Measurements from ENCODE around the gene DERL3.
"Not testable (repeated sequence)": the region's sequence is repeated elsewhere in the genome, so short reads cannot be mapped to it uniquely, and the experiment has no call there.

Gene DERL3
- 1.5 reads per million for total RNA-seq

DNA sequence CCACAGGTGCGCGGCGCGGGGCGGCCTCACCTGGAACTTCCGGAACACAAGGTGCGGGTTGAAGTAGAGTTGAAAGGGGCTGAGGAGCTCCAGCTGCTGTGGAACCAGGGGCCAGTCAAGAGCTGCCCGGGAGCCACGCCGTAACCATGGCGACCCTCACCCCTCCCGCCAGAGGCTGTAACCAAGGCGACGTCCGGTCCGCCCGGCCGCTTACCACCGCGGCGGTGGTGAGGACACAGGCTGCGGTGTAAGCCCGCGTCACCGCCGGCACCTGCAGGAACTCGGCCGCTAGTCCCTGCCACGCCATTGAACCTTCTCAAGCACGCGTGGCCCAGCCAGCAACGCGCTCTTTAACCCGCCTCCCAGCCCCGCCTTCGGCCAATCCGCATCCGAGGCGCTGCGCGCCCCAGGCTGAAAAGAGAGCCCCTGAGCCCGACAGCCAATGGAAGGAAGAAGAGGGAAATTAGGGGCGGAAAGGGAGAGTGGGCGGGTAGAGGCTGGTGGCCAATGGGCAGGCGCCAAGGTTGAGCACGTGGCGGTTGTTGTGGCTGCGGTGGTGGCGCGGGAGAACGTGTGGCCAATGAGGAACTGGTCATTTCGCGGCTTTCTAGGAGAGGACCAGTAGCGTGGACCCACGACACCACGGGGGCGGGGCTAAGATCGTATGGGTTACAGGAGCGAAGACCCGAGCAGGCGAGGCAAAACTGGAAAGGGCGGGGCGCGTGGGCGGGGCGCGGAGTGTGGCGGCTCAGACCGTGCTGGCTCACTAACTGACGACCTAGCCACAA, at the start of gene DERL3:
Gene DERL3, minus strand, starts transcription at position 326 of the 788 bp plus-strand sequence. Its CDS starts 19 bp downstream, at position 307.
- peak; percentile 89 for DNase-seq

DNA sequence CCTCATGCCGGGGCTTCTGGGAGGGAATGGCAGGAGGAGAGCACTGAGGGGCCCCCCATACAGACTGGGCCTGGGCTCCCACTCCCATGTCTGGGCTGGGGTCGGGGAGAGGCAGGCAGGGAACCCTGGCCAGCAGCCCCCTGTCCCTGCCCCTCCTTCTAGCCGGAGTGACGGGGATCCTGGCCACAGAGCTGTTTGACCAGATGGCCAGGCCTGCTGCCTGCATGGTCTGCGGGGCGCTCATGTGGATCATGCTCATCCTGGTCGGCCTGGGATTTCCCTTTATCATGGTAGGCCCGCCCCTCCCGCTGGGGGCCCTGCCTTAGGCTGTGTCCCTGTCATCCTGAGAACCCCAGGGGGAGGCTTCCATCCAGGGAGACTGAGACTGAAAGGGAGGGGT, 45.3 kb upstream of the DERL3 start:
- DNase-seq, result no peak

DNA sequence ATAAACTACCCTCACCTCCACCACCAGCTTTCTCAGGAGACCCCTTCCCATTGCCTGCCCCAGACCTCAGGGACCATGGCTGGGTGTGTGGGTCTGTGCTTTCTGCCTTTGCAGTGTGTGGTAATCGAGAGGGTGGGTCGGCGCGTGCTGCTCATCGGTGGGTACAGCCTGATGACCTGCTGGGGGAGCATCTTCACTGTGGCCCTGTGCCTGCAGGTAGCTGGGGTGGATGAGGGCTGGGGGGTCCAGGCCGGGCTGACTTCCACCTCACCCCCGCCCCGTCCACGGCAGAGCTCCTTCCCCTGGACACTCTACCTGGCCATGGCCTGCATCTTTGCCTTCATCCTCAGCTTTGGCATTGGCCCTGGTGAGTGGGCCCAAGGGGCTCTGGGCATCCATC, 44.9 kb upstream of the DERL3 start:
- no peak for DNase-seq

DNA sequence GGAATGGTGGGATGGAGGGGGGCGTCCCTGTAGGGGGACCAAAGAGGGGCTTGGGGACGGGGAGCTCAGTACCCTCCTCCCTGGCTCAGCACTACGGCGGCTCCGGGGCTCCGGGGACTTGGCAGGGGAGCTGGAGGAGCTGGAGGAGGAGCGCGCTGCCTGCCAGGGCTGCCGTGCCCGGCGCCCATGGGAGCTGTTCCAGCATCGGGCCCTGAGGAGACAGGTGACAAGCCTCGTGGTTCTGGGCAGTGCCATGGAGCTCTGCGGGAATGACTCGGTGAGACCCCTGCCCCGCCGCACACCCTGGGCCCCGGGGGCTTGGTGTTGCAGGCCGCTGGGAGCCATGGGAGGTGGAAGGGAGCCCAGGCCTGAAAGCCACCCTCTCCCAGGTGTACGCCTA, 43.6 kb upstream of the DERL3 start:
- DNase-seq, result no peak

- no peak for DNase-seq
These were observed 39.4 kb upstream of the DERL3 start for GRCh38 chr22:23878219-23878618.

GRCh38 chr22:23877566-23877965, 38.8 kb upstream of the DERL3 start:
- DNase-seq, result no peak

DNA sequence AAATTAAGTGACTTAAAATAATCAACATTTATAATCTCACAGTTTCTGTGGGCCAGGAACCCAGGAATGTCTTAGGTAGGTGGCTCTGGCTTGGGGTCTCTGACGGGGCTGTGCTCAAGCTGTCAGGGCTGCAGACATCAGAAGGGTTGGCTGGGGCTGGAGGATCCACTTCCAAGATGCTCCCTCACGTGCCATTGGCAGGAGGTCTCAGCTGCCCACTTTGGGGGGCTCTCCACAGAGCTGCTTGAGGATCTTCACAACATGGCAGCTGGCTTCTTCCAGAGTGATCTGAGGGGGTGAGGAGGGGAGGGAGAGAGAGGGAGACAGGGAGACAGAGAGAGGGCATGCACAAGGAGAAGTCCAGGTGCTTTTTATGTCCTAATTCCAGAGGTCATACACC, 37.0 kb upstream of the DERL3 start:
- no peak for DNase-seq

DNA sequence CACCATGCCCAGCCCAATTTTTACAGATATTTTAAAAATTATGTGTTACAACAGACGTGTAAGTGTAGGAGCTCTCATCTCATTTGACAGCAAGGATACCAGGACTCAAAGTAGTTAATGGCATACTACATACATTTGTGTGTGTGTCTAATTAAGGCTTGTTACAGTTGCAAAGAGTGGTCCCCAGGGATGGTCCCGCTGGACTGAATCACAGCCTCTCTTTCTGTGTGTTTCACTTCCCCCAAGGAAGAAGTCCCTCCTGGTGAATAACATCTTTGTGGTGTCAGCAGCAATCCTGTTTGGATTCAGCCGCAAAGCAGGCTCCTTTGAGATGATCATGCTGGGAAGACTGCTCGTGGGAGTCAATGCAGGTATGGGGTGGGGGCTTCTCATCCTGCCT, 36.1 kb upstream of the DERL3 start:
- DNase-seq, result no peak

- DNase-seq, result no peak
These were observed 29.8 kb upstream of the DERL3 start for GRCh38 chr22:23868580-23868979.

DNA sequence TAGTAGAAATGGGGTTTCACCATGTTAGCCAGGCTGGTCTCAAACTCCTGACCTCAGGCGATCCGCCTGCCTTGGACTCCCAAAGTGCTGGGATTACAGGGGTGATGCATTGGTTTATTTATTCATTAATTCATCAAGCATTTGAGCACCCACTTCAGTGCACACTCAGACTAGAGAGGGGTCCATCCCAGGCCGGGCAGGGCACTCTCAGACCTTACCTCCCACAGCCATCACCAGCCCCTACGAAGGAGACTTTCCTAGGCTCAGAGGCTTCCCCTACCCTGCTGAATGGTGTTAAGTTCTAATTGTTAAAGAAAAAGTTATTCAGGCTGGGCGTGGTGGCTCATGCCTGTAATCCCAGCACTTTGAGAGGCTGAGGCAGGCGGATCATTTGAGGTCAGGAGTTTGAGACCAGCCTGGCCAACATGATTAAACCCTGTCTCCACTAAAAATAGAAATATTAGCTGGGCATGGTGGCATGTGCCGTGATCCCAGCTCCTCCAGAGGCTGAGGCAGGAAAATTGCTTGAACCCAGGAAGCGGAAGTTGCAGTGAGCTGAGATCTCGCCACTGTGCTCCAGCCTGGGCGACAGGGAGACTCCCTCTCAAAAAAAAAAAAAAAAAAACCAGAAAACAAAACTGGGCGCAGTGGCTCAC, 25.8 kb upstream of the DERL3 start:
- not testable (repeated sequence) for DNase-seq

GRCh38 chr22:23862103-23862502, 23.3 kb upstream of the DERL3 start:
- no peak for DNase-seq

- not testable (repeated sequence) for DNase-seq
These were observed 21.4 kb upstream of the DERL3 start for GRCh38 chr22:23860187-23860586.

GRCh38 chr22:23859201-23859600, 20.4 kb upstream of the DERL3 start:
- no peak for DNase-seq

- no peak for DNase-seq
These were observed 19.6 kb upstream of the DERL3 start for GRCh38 chr22:23858484-23858815.

GRCh38 chr22:23857606-23858483, 19.0 kb upstream of the DERL3 start, which contains the start of gene SLC2A11:
TSS of gene SLC2A11 (plus strand) at chr22:23857875. CDS start at chr22:23858000, 125 bp downstream.
- peak; percentile 89 for DNase-seq

DNA sequence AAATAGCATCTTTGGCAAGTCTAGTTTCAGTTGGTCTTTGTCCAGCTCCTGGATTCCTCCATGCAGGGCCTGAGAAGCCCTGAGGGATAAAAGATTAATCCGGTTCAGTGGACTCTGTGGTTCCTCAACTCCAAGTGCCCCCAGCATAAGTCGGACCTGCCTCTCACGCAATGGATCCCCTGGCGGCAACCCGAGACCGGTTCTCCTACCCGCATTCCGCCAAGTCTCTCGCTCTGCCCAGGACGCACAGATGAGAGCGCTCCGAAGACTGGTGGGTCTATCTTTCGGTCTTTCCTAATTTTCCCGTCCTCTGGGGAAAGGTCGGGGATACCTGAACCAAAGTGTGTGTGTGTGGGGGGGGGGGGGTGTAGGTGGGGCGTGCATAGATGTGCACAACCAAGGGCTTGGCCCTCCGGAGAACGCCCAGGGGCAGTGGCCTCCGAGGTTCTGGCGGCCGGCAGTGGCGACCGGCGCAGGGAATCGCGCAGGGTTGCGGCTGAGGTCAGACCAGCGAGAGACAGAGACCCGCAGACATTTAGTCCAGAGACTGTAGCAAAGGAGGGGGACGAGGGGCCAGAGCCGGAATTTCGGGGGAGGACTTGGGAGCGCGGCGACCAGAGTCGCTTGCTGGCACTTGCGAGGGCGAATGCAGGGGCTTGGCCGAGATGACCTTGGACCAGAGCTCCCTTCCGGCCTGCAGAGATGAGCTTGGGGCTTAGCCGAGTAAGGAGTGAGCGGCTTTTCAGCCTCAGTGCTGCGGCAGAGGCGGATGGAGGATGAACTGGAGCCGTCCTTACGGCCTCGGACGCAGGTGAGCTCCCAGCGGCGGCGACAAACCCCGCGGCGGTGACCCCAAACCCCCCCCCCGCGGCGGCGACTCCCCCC, 18.2 kb upstream of the DERL3 start:
- DNase-seq, result no peak

DNA sequence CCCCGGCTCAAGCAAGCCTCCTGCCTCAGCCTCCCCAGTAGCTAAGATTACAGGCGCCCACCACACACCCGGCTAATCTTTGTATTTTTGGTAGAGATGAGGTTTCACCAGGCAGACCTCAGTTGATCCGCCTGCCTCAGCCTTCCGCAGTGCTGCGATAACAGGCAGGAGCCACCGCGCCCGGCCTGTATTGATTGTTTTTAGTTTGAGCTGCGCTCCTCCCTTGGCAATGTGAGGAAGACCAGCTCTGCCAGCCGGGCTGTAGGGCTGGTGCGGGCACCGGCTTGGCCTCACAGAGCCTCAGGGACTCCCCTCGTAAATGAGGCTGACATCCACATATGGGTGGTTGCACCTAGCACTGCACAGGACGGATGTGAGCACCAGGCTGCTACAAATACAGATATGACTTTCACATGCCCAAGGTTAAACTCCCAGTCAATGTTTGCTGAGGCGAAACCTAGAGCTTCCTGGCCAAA, 11.4 kb upstream of the DERL3 start:
- DNase-seq, result no peak

GRCh38 chr22:23849009-23850006, 10.5 kb upstream of the DERL3 start:
- DNase-seq, result peak; percentile 81

DNA sequence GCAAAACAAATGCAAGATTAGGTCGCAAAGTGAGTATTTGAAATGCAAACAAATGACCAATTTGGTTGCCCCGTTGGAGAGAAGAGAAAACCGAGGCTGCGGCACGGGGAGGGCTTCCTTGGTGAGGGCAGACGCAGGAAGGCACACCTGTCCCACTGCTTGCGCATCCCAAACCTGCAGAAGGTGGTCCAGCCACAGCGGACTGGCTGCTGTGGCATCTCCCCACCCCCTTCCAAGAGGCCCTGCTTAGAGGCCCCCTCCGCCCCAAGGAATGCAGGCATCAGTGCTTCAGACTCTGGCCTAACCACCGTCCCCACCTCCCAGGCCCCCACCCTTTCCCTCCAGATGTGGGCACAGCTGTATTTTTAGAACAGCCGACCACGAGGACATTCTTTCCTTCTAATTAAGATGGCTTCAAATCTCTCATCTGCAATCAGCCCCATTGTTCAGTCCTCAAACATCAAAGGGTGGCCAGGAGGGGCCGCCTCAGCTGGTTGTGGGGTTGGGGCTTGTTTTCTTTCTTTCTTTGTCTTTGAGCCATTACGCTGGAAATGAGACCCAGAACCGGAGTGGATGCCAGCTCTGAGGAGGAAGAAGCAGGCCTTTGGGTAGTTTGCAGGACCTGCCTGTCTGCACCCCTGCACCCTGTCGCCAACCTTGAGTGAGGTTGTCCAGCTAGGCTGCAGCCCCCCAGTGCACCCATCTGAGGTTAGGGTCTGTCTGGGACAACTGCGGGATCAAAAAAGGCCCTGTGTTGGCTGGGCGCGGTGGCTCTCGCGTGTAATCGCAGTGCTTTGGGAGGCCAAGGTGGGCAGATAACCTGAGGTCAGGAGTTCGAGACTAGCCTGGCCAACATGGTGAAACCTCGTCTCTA, 9.4 kb upstream of the DERL3 start:
- DNase-seq, result no peak

Measured in effector CD4-positive, alpha-beta T cell (primary cell).